ENCODE results near the gene EVI2B. TPM values are rescaled to one million over a fixed set of nuclear protein-coding genes. Genes with fewer than 3 reads are reported as not detected.

EVI2B gene
- polyA plus RNA-seq, 1 donor from 2014 or later = not detected

- H3K9me2 ChIP-seq (ENCODE audit: insufficient read depth, low read length) = no peaks in the 10 kb centered on the region
- H3K9me3 ChIP-seq (ENCODE audit: low read length) = no peaks in the 10 kb centered on the region
- TF ChIP-seq RAD21 (conservative IDR thresholded peaks at IDR 0.05) (no peak), CTCF (IDR thresholded peaks at IDR 0.05; ENCODE audit: poor library complexity, severe bottlenecking) (no peak)
- no peaks in the 10 kb centered on the region for H4K20me1 ChIP-seq (ENCODE audit: insufficient read depth)
- no peak overlapping the region for H3K4me3 ChIP-seq (ENCODE audit: low read length)
- no peak overlapping the region for H2AFZ ChIP-seq (ENCODE audit: low read depth, low read length)
- no peaks in the 10 kb centered on the region for H3F3A ChIP-seq (ENCODE audit: insufficient read depth, low read length, poor library complexity, severe bottlenecking)
- no peak overlapping the region for H3K9ac ChIP-seq (ENCODE audit: low read length)
- no peaks in the 10 kb centered on the region for H3K36me3 ChIP-seq (ENCODE audit: insufficient read depth, low read length)
- no peaks in the 10 kb centered on the region for H3K79me2 ChIP-seq (replicated peaks; ENCODE audit: insufficient read depth, low read length)
- H3K27ac ChIP-seq (ENCODE audit: low read length) = no peak overlapping the region
- H3K4me2 ChIP-seq (ENCODE audit: low read length) = no peak overlapping the region
- H3K27me3 ChIP-seq (ENCODE audit: insufficient read depth, low read depth, low read length) = no peaks in the 10 kb centered on the region
Observed at GRCh38 chr17:31295489-31295871, 18.4 kb downstream of the EVI2B start.

GRCh38 chr17:31294820-31295488 lies 18.9 kb downstream of the EVI2B start:
- Histone ChIP-seq H3K79me2 (replicated peaks; ENCODE audit: insufficient read depth, low read length) (no peaks in the 10 kb centered on the region), H3K4me2 (ENCODE audit: low read length) (no peak overlapping the region), H3K27me3 (ENCODE audit: insufficient read depth, low read depth, low read length) (no peaks in the 10 kb centered on the region), H3K4me3 (ENCODE audit: low read length) (no peak overlapping the region), H3K9ac (ENCODE audit: low read length) (no peak overlapping the region), H3K9me3 (ENCODE audit: low read length) (no peaks in the 10 kb centered on the region), H3K9me2 (ENCODE audit: insufficient read depth, low read length) (no peaks in the 10 kb centered on the region), H3K36me3 (ENCODE audit: insufficient read depth, low read length) (no peaks in the 10 kb centered on the region), H3K27ac (ENCODE audit: low read length) (no peak overlapping the region), H3F3A (ENCODE audit: insufficient read depth, low read length, poor library complexity, severe bottlenecking) (no peaks in the 10 kb centered on the region), H2AFZ (ENCODE audit: low read depth, low read length) (no peak overlapping the region), H4K20me1 (ENCODE audit: insufficient read depth) (no peaks in the 10 kb centered on the region)
- TF ChIP-seq RAD21 (conservative IDR thresholded peaks at IDR 0.05) = no peak
- no peak for TF ChIP-seq EZH2 (IDR thresholded peaks at IDR 0.05; ENCODE audit: borderline replicate concordance, insufficient read depth, low read length, poor library complexity, severe bottlenecking)
- no peak for TF ChIP-seq SMC3 (conservative IDR thresholded peaks at IDR 0.05; ENCODE audit: poor library complexity)
- TF ChIP-seq POLR2AphosphoS5 (IDR thresholded peaks at IDR 0.05) = no peak
- TF ChIP-seq MXI1 (conservative IDR thresholded peaks at IDR 0.05; ENCODE audit: poor library complexity, severe bottlenecking) = no peak
- no peak for TF ChIP-seq CTCF (IDR thresholded peaks at IDR 0.05; ENCODE audit: poor library complexity, severe bottlenecking)
- TF ChIP-seq REST (IDR thresholded peaks at IDR 0.05; ENCODE audit: borderline replicate concordance) = no peak
- TF ChIP-seq EP300 (conservative IDR thresholded peaks at IDR 0.05; ENCODE audit: poor library complexity, severe bottlenecking) = no peak
- no peak for TF ChIP-seq TAF1 (IDR thresholded peaks at IDR 0.05; ENCODE audit: low read depth)
